SK-N-SH (cell line): ENCODE data around the gene CD302. TPM values are rescaled to one million over a fixed set of nuclear protein-coding genes. Genes with fewer than 3 reads are reported as not detected.

Source experiments
- CTCF ChIA-PET: fragments of 300-600, 350-600 bp; formaldehyde crosslinking; extraction: SDS; loops from one replicate; lab custom pipeline; 2021; lab: Yijun Ruan, JAX
- POLR2A ChIA-PET: fragments of 350-600 bp; sonication (Branson Sonifier 250); formaldehyde crosslinking; extraction: SDS; loops from one replicate; lab custom pipeline; 2020; ENCODE audit warnings: antibody characterized with exemption, inconsistent platforms; lab: Yijun Ruan, JAX
- DNase-seq: peaks from one replicate; pipeline ENCODE4 v3.0.0; 2012
- H2AFZ ChIP-seq: fragments of 200-600 bp; sonication (generic); 2 replicates; pipeline ENCODE4 v1.8.1; 2016; ENCODE audit warnings: antibody characterized with exemption, mild to moderate bottlenecking, low read depth
- H3F3A ChIP-seq: fragments of 200-600 bp; sonication (generic); replicated peaks from 2 replicates; pipeline ENCODE3; 2016; ENCODE audit warnings: antibody characterized with exemption, mild to moderate bottlenecking; ENCODE audit not compliant: insufficient read depth
- H3K27ac ChIP-seq, 2 experiments: fragments of 200-500 bp in 1 of 2; fragments of 200-600 bp in 1 of 2; sonication (Bioruptor generic) in 1 of 2; sonication (generic), shearing (Covaris generic) in 1 of 2; 2 replicates each; pipeline versions ENCODE4 v1.5.1 to v1.6.1; 2014 to 2016; ENCODE audit warnings: low read depth in 2 of 2, inconsistent platforms in 1 of 2, low read length in 1 of 2, mild to moderate bottlenecking in 1 of 2, mixed read lengths in 1 of 2
- H3K27me3 ChIP-seq: fragments of 200-600 bp; sonication (generic), shearing (Covaris generic); 2 replicates; pipeline ENCODE4 v1.6.1; 2016; ENCODE audit warnings: mixed run types; ENCODE audit not compliant: insufficient read depth
- H3K36me3 ChIP-seq, 2 experiments: fragments of 200-500 bp in 1 of 2; fragments of 200-600 bp in 1 of 2; sonication (Bioruptor generic) in 1 of 2; sonication (generic) in 1 of 2; replicated peaks in 1 of 2; 2 replicates each; pipeline versions ENCODE3 to v1.5.1; 2014 to 2016; ENCODE audit warnings: low read length in 1 of 2, mild to moderate bottlenecking in 1 of 2; ENCODE audit not compliant: insufficient read depth in 2 of 2, control insufficient read depth in 1 of 2
- H3K4me1 ChIP-seq, 2 experiments: fragments of 200-500 bp in 1 of 2; fragments of 200-600 bp in 1 of 2; sonication (Bioruptor generic) in 1 of 2; sonication (generic), shearing (Covaris generic) in 1 of 2; 2 replicates each; pipeline versions ENCODE4 v1.5.1 to v1.6.1; 2014 to 2016; ENCODE audit warnings: low read depth in 1 of 2, low read length in 1 of 2, mixed run types in 1 of 2; ENCODE audit not compliant: insufficient read depth in 2 of 2, control insufficient read depth in 1 of 2
- H3K4me2 ChIP-seq: fragments of 200-600 bp; sonication (generic), shearing (Covaris generic); 2 replicates; pipeline ENCODE4 v1.6.1; 2017; ENCODE audit warnings: mixed run types
- H3K4me3 ChIP-seq, 2 experiments: fragments of 200-500 bp in 1 of 2; fragments of 200-600 bp in 1 of 2; sonication (Bioruptor generic) in 1 of 2; sonication (generic), shearing (Covaris generic) in 1 of 2; 2 replicates each; pipeline versions ENCODE4 v1.5.1 to v1.8.1; 2014 to 2016; ENCODE audit warnings: low read depth in 2 of 2, inconsistent platforms in 1 of 2, low read length in 1 of 2, mild to moderate bottlenecking in 1 of 2, mixed read lengths in 1 of 2, moderate library complexity in 1 of 2
- H3K79me2 ChIP-seq: fragments of 200-600 bp; sonication (generic); 2 replicates; pipeline ENCODE4 v1.8.1; 2017; ENCODE audit warnings: mild to moderate bottlenecking; ENCODE audit not compliant: insufficient read depth
- H3K9ac ChIP-seq: fragments of 200-600 bp; sonication (generic); 2 replicates; pipeline ENCODE4 v1.6.1; 2017; ENCODE audit warnings: mixed run types
- H3K9me2 ChIP-seq: fragments of 200-600 bp; sonication (generic); 2 replicates; pipeline ENCODE4 v1.6.1; 2017; ENCODE audit warnings: mixed run types
- H3K9me3 ChIP-seq: fragments of 200-600 bp; sonication (generic); 2 replicates; pipeline ENCODE4 v1.6.1; 2017; ENCODE audit warnings: mixed run types, mild to moderate bottlenecking, moderate library complexity
- H4K20me1 ChIP-seq: fragments of 200-600 bp; sonication (generic); 2 replicates; pipeline ENCODE4 v1.6.1; 2017; ENCODE audit warnings: mild to moderate bottlenecking, mixed run types; ENCODE audit not compliant: insufficient read depth
- EP300 ChIP-seq, 2 experiments: IDR thresholded peaks; 2 replicates each; pipeline versions ENCODE4 v1.4.0 to v1.6.1; 2012; ENCODE audit warnings: borderline replicate concordance in 1 of 2, low read depth in 1 of 2, low read length in 1 of 2
- GATA2 ChIP-seq: sonication (generic); formaldehyde crosslinking; IDR thresholded peaks from 2 replicates; pipeline ENCODE4 v1.5.0; 2020; ENCODE audit warnings: mild to moderate bottlenecking, missing genetic modification reagents
- NRF1 ChIP-seq: IDR thresholded peaks from 2 replicates; pipeline ENCODE4 v1.6.1; 2012; ENCODE audit warnings: low read depth, mild to moderate bottlenecking, low read length
- SIN3A ChIP-seq: IDR thresholded peaks from 2 replicates; pipeline ENCODE4 v1.6.1; 2012; ENCODE audit warnings: low read depth, mild to moderate bottlenecking, low read length, moderate library complexity, borderline replicate concordance
- TCF12 ChIP-seq: IDR thresholded peaks from 2 replicates; pipeline ENCODE4 v1.4.0; 2012
- YY1 ChIP-seq: IDR thresholded peaks from 2 replicates; pipeline ENCODE4 v1.4.0; 2012; ENCODE audit warnings: low read depth, mild to moderate bottlenecking
- WGBS: methylation state at CpG from one replicate; pipeline ENCODE4 v1.1.6; 2017; ENCODE audit warnings: low lambda C conversion rate; 5-methylcytosine and 5-hydroxymethylcytosine counted together
- polyA plus RNA-seq, 3 experiments: library from polyadenylated mRNA; depleted of rRNA; stranded (reverse); fragments of >200 nt; gene quantifications; 2 replicates each; pipeline ENCODE4 v1.2.3, GENCODE V29; 2012
- TF ChIP-seq, protein P1 (sequence below): IDR thresholded peaks from 2 replicates; pipeline ENCODE4; 2012
- TF ChIP-seq, protein P2 (sequence below): IDR thresholded peaks from 2 replicates; pipeline ENCODE4 v1.6.1; 2012; ENCODE audit warnings: mild to moderate bottlenecking, low read depth, low read length, moderate library complexity
- TF ChIP-seq, protein P3 (sequence below): fragments of 150-350 bp; IDR thresholded peaks from 2 replicates; pipeline ENCODE4 v1.6.1; 2017; ENCODE audit warnings: antibody characterized with exemption, low read length, low read depth, borderline replicate concordance

CD302 gene
- polyA plus RNA-seq, 1 of the 3 experiments (the other 2 are of a cell fraction) = 4.4 TPM

DNA sequence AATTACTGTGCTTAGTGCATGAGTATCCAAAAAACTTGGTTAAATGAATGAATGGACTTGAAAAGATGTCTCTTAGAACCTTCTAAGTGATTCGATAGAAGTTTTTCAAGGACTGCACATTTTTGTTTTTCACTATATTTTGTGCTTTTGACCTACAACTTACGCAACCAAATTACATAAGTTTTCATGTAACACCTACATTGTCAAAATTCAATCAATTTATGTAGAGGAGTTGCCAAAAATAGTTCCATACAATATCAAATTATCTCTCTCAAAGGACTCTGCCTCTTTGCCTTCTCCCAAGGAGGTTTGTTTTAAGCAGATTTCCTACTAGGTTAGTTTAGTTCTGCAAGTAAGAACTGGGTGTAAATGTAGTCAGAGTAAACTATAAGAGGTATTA lies 75.4 kb downstream of the CD302 start:
- peaks cover 100% of the 10 kb centered on the region for H3K79me2 ChIP-seq
- H3F3A ChIP-seq = no peaks in the 10 kb centered on the region
- peaks cover 100% of the 10 kb centered on the region for H4K20me1 ChIP-seq
- H3K9ac ChIP-seq = no peak overlapping the region
- H3K4me1 ChIP-seq = peaks cover 0 to 3% of the 10 kb centered on the region in 2 experiments; a peak in 1 of 4 replicates
- H3K4me2 ChIP-seq = no peak overlapping the region
- CTCF ChIA-PET = interaction anchor here (2.6 kb wide), 1 partner anchor 11 kb away, joined by 8 read pairs; the partner anchor contains the start of gene MARCHF7
- TF ChIP-seq, protein P1, sequence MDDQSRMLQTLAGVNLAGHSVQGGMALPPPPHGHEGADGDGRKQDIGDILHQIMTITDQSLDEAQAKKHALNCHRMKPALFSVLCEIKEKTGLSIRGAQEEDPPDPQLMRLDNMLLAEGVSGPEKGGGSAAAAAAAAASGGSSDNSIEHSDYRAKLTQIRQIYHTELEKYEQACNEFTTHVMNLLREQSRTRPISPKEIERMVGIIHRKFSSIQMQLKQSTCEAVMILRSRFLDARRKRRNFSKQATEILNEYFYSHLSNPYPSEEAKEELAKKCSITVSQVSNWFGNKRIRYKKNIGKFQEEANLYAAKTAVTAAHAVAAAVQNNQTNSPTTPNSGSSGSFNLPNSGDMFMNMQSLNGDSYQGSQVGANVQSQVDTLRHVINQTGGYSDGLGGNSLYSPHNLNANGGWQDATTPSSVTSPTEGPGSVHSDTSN = no peak
- TF ChIP-seq, protein P2, sequence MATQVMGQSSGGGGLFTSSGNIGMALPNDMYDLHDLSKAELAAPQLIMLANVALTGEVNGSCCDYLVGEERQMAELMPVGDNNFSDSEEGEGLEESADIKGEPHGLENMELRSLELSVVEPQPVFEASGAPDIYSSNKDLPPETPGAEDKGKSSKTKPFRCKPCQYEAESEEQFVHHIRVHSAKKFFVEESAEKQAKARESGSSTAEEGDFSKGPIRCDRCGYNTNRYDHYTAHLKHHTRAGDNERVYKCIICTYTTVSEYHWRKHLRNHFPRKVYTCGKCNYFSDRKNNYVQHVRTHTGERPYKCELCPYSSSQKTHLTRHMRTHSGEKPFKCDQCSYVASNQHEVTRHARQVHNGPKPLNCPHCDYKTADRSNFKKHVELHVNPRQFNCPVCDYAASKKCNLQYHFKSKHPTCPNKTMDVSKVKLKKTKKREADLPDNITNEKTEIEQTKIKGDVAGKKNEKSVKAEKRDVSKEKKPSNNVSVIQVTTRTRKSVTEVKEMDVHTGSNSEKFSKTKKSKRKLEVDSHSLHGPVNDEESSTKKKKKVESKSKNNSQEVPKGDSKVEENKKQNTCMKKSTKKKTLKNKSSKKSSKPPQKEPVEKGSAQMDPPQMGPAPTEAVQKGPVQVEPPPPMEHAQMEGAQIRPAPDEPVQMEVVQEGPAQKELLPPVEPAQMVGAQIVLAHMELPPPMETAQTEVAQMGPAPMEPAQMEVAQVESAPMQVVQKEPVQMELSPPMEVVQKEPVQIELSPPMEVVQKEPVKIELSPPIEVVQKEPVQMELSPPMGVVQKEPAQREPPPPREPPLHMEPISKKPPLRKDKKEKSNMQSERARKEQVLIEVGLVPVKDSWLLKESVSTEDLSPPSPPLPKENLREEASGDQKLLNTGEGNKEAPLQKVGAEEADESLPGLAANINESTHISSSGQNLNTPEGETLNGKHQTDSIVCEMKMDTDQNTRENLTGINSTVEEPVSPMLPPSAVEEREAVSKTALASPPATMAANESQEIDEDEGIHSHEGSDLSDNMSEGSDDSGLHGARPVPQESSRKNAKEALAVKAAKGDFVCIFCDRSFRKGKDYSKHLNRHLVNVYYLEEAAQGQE = no peak
- TF ChIP-seq SIN3A = no peak
- TF ChIP-seq EP300 (IDR thresholded peaks at IDR 0.05; ENCODE audit: borderline replicate concordance in 1 of 2, low read depth in 1 of 2, low read length in 1 of 2) = no peak
- TF ChIP-seq GATA2 (CRISPR knock-in tag) = no peak
- TF ChIP-seq, protein P3, sequence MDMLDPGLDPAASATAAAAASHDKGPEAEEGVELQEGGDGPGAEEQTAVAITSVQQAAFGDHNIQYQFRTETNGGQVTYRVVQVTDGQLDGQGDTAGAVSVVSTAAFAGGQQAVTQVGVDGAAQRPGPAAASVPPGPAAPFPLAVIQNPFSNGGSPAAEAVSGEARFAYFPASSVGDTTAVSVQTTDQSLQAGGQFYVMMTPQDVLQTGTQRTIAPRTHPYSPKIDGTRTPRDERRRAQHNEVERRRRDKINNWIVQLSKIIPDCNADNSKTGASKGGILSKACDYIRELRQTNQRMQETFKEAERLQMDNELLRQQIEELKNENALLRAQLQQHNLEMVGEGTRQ = no peak
- TF ChIP-seq TCF12 = no peak
- no peak for TF ChIP-seq NRF1
- no peak overlapping the region for H2AFZ ChIP-seq
- no peak for DNase-seq
- no peaks in the 10 kb centered on the region for H3K9me3 ChIP-seq
- peaks cover 36 to 88% of the 10 kb centered on the region in 2 experiments for H3K36me3 ChIP-seq
- no peak overlapping the region for H3K27ac ChIP-seq
- H3K9me2 ChIP-seq = no peaks in the 10 kb centered on the region
- POLR2A ChIA-PET = no interaction called here
- H3K27me3 ChIP-seq = no peaks in the 10 kb centered on the region
- 98% methylated on average over 2 of the region's 2 CpGs for WGBS
- no peak overlapping the region for H3K4me3 ChIP-seq

DNA sequence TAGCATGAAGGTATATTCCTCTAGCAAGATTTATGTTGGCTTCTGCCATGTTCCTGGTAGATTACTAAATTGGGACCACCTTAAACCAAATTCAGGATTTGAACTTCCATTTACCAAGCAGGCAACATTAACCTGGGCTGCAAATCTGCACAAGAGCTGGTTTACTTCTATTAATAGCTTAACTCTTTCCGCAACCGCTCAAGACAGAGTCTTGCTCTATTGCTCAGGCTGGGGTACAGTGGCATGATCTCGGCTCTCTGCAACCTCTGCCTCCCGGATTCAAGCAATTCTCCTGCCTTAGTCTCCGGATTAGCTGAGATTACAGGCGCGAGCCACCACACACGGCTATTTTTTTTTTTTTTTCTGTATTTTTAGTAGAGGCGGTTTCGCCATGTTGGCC lies 77.3 kb downstream of the CD302 start:
- 95% methylated on average over 10 of the region's 10 CpGs for WGBS
- CTCF ChIA-PET = interaction anchor here (1.0 to 2.6 kb wide), 2 partner anchors 9 to 17 kb away, joined by 3 to 8 read pairs; partner anchors contain the start of gene MARCHF7
- peaks cover 100% of the 10 kb centered on the region for H4K20me1 ChIP-seq

More for the DNA sequence above, 77.3 kb downstream of the CD302 start:
- Histone ChIP-seq H3K9me2 (no peaks in the 10 kb centered on the region), H3K36me3 (peaks cover 49 to 90% of the 10 kb centered on the region in 2 experiments), H3K4me3 (no peak overlapping the region), H3K9me3 (no peaks in the 10 kb centered on the region), H3K4me2 (no peak overlapping the region), H3K9ac (no peak overlapping the region), H3K27ac (no peak overlapping the region), H3K79me2 (peaks cover 100% of the 10 kb centered on the region), H3F3A (no peaks in the 10 kb centered on the region), H2AFZ (no peak overlapping the region), H3K27me3 (no peaks in the 10 kb centered on the region), H3K4me1 (peaks cover 0 to 5% of the 10 kb centered on the region in 2 experiments; a peak in 2 of 4 replicates)
- POLR2A ChIA-PET = interaction anchor here (0.7 kb wide), 1 partner anchor 10 kb away, joined by 4 read pairs; no protein-coding TSS in a partner anchor
- DNase-seq = no peak
- TF ChIP-seq YY1 = no peak

Other genes with a start within 250 kb of the CD302 start
- 10.2 and 16.0 TPM in 2 replicates for gene BAZ2B, start 181.7 kb downstream of the CD302 start, polyA plus RNA-seq (2012; rRNA removed)
- gene MARCHF7, start 85.7 kb downstream of the CD302 start, polyA plus RNA-seq (2012; rRNA removed) = 18.4 and 20.3 TPM in 2 replicates
- gene LY75, start 106.5 kb upstream of the CD302 start, polyA plus RNA-seq (2012; rRNA removed) = not detected in 2 replicates